Measurements from ENCODE around the gene PDIA4. TPM values are rescaled to one million over a fixed set of nuclear protein-coding genes. Genes with fewer than 3 reads are reported as not detected.
"Not testable (repeated sequence)": the region's sequence is repeated elsewhere in the genome, so short reads cannot be mapped to it uniquely, and the experiment has no call there.

The PDIA4 gene
- total RNA-seq, 1 donor from 2014 or later = 169 TPM

- peaks cover 6% of the 10 kb centered on the region for H3K9me3 Mint-ChIP-seq
- H3K4me1 Mint-ChIP-seq = peaks cover 32% of the 10 kb centered on the region
- H3K27ac Mint-ChIP-seq = peak overlapping the region; percentile 99
- no peaks in the 10 kb centered on the region for H3K36me3 Mint-ChIP-seq
- TF ChIP-seq, protein P1, sequence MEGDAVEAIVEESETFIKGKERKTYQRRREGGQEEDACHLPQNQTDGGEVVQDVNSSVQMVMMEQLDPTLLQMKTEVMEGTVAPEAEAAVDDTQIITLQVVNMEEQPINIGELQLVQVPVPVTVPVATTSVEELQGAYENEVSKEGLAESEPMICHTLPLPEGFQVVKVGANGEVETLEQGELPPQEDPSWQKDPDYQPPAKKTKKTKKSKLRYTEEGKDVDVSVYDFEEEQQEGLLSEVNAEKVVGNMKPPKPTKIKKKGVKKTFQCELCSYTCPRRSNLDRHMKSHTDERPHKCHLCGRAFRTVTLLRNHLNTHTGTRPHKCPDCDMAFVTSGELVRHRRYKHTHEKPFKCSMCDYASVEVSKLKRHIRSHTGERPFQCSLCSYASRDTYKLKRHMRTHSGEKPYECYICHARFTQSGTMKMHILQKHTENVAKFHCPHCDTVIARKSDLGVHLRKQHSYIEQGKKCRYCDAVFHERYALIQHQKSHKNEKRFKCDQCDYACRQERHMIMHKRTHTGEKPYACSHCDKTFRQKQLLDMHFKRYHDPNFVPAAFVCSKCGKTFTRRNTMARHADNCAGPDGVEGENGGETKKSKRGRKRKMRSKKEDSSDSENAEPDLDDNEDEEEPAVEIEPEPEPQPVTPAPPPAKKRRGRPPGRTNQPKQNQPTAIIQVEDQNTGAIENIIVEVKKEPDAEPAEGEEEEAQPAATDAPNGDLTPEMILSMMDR (IDR thresholded peaks at IDR 0.05; ENCODE audit: unreplicated experiment) = no peak
- DNase-seq (ENCODE audit: low spot score in 2 of 2, unreplicated experiment in 2 of 2) = peak; percentile 65 to 82
- H3K4me3 Mint-ChIP-seq = peak overlapping the region; percentile 95
- H3K27me3 Mint-ChIP-seq (ENCODE audit: low read depth) = peaks cover 2% of the 10 kb centered on the region
Observed at GRCh38 chr7:148983200-148984146, 44.8 kb downstream of the PDIA4 start.

- TF ChIP-seq, protein P1 (IDR thresholded peaks at IDR 0.05; ENCODE audit: unreplicated experiment) = no peak
- Mint-ChIP-seq H3K36me3 (no peaks in the 10 kb centered on the region), H3K9me3 (peaks cover 6% of the 10 kb centered on the region), H3K27me3 (ENCODE audit: low read depth) (peaks cover 2% of the 10 kb centered on the region), H3K4me3 (peak overlapping the region; percentile 95), H3K4me1 (peaks cover 24% of the 10 kb centered on the region), H3K27ac (peak overlapping the region; percentile 97)
- DNase-seq (ENCODE audit: low spot score in 2 of 2, unreplicated experiment in 2 of 2) = peak in 1 of 2 experiments; percentile 49
Observed at GRCh38 chr7:148982654-148983199, 45.6 kb downstream of the PDIA4 start.

DNA sequence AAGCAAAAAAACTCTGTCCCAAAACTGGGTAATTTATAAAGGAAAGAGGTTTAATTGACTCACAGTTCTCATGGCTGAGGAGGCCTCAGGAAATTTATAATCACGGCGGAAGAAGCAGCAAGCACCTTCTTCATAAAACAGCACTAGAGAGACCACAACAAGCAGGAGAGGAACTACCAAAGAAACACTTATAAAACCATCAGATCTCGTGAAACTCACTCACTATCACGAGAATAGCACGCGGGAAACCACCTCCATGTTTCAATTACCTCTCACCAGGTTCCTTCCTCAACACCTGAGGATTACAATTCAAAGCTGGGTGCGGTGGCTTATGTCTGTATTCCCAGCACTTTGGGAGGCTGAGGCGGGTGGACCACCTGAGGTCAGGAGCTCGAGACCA lies 48.5 kb downstream of the PDIA4 start:
- Mint-ChIP-seq H3K4me3 (no peak overlapping the region), H3K9me3 (peaks cover 6% of the 10 kb centered on the region), H3K27ac (no peak overlapping the region), H3K36me3 (no peaks in the 10 kb centered on the region), H3K27me3 (ENCODE audit: low read depth) (peaks cover 2% of the 10 kb centered on the region), H3K4me1 (peaks cover 13% of the 10 kb centered on the region)
- TF ChIP-seq, protein P1 (IDR thresholded peaks at IDR 0.05; ENCODE audit: unreplicated experiment) = no peak
- no peak for DNase-seq (ENCODE audit: low spot score in 2 of 2, unreplicated experiment in 2 of 2)

DNA sequence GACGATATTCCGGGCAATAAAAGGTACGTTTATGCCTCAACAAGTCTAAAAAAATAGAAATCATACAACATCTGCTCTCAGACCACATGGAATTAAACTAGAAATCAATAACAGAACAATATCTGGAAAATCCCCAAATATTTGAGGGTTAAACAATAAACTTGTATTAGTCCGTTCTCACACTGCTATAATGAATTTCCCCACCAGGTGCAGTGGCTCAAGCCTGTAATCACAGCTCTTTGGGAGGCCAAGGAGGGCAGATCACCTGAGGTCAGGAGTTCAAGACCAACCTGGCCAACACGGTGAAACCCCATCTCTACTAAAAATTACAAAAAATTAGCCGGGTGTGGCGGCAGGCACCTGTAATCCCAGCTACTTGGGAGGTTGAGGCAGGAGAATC lies 49.2 kb downstream of the PDIA4 start:
- not testable (repeated sequence) for H3K4me3 Mint-ChIP-seq; H3K27me3 Mint-ChIP-seq (ENCODE audit: low read depth); DNase-seq (ENCODE audit: low spot score in 2 of 2, unreplicated experiment in 2 of 2); H3K9me3 Mint-ChIP-seq; H3K4me1 Mint-ChIP-seq; H3K27ac Mint-ChIP-seq; H3K36me3 Mint-ChIP-seq
- TF ChIP-seq, protein P1 (IDR thresholded peaks at IDR 0.05; ENCODE audit: unreplicated experiment) = peak; percentile 25

GRCh38 chr7:148978091-148978490 lies 50.2 kb downstream of the PDIA4 start:
- H3K27ac Mint-ChIP-seq = no peak overlapping the region

More at GRCh38 chr7:148978091-148978490, 50.2 kb downstream of the PDIA4 start:
- Mint-ChIP-seq H3K4me3 (no peak overlapping the region), H3K27me3 (ENCODE audit: low read depth) (no peaks in the 10 kb centered on the region), H3K36me3 (no peaks in the 10 kb centered on the region), H3K4me1 (no peaks in the 10 kb centered on the region), H3K9me3 (peaks cover 6% of the 10 kb centered on the region)
- TF ChIP-seq, protein P1 (IDR thresholded peaks at IDR 0.05; ENCODE audit: unreplicated experiment) = no peak
- DNase-seq (ENCODE audit: low spot score in 2 of 2, unreplicated experiment in 2 of 2) = no peak

Data from mesothelial cell of epicardium (in vitro differentiated cells).